CD8-positive, alpha-beta memory T cell (primary cell): Measurements from ENCODE around the gene CCDC102B. TPM values are rescaled to one million over a fixed set of nuclear protein-coding genes. Genes with fewer than 3 reads are reported as not detected.

Experiments used
- CTCF ChIA-PET: fragments of 350-600 bp; sonication (Branson Sonifier 250); formaldehyde crosslinking; loops from one replicate; lab custom pipeline; 2021; ENCODE audit warnings: antibody characterized with exemption; lab: Charles Lee
- POLR2A ChIA-PET: fragments of 350-600 bp; sonication (Branson Sonifier 250); formaldehyde crosslinking; loops from one replicate; lab custom pipeline; 2021; ENCODE audit warnings: antibody characterized with exemption; lab: Charles Lee
- DNase-seq, 5 donors: peaks; one replicate each; pipeline versions ENCODE4 v3.0.0 to v3.0.0-alpha.2; 2020 to 2022; ENCODE audit warnings: mixed read lengths in 1 of 5
- H3K27ac ChIP-seq: one replicate; pipeline ENCODE4 v1.7.0; 2013; ENCODE audit warnings: low read depth, mild to moderate bottlenecking, low read length, moderate library complexity
- H3K27me3 ChIP-seq: 2 replicates; pipeline ENCODE4 v1.7.0; 2013; ENCODE audit warnings: low read length, mild to moderate bottlenecking; ENCODE audit not compliant: insufficient read depth, poor library complexity, severe bottlenecking
- H3K36me3 ChIP-seq: 2 replicates; pipeline ENCODE4 v1.7.0; 2013; ENCODE audit warnings: mild to moderate bottlenecking, low read length, moderate library complexity; ENCODE audit not compliant: insufficient read depth
- H3K4me1 ChIP-seq: 2 replicates; pipeline ENCODE4 v1.7.0; 2013; ENCODE audit warnings: mild to moderate bottlenecking, low read length, moderate library complexity; ENCODE audit not compliant: insufficient read depth
- H3K4me3 ChIP-seq: 2 replicates; pipeline ENCODE4 v1.7.0; 2013; ENCODE audit warnings: mild to moderate bottlenecking, low read length
- H3K9me3 ChIP-seq: 2 replicates; pipeline ENCODE4 v1.7.0; 2013; ENCODE audit warnings: mild to moderate bottlenecking, low read length
- H3K27ac Mint-ChIP-seq, 8 donors: one replicate each; pipeline ENCODE4 v1.8.0; 2020 to 2021; ENCODE audit warnings: mixed read lengths in 8 of 8, mild to moderate bottlenecking in 6 of 8, inconsistent platforms in 3 of 8, moderate library complexity in 3 of 8
- H3K27me3 Mint-ChIP-seq, 2 donors: one replicate each; pipeline ENCODE4 v1.8.0; 2020 to 2021; ENCODE audit warnings: mixed read lengths in 2 of 2, mild to moderate bottlenecking in 1 of 2, moderate library complexity in 1 of 2
- H3K36me3 Mint-ChIP-seq, 3 donors: one replicate each; pipeline ENCODE4 v1.8.0; 2020 to 2021; ENCODE audit warnings: mixed read lengths in 3 of 3, inconsistent platforms in 1 of 3, mild to moderate bottlenecking in 1 of 3
- H3K4me1 Mint-ChIP-seq, 3 donors: one replicate each; pipeline ENCODE4 v1.8.0; 2020 to 2021; ENCODE audit warnings: mixed read lengths in 3 of 3, inconsistent platforms in 1 of 3, mild to moderate bottlenecking in 1 of 3
- H3K4me3 Mint-ChIP-seq, 7 donors: one replicate each; pipeline ENCODE4 v1.8.0; 2020 to 2021; ENCODE audit warnings: mixed read lengths in 7 of 7, mild to moderate bottlenecking in 6 of 7, moderate library complexity in 4 of 7, inconsistent platforms in 2 of 7
- H3K9me3 Mint-ChIP-seq, 5 donors: one replicate each; pipeline ENCODE4 v1.8.0; 2020 to 2022; ENCODE audit warnings: mixed read lengths in 5 of 5, mild to moderate bottlenecking in 3 of 5, moderate library complexity in 2 of 5, inconsistent platforms in 1 of 5
- polyA plus RNA-seq: library from polyadenylated mRNA; unstranded; fragments of 300-500 nt; fragmentation: Illumina TruSeq; gene quantifications from one replicate; pipeline ENCODE4 v1.2.3, GENCODE V29; 2021
- total RNA-seq, 2 experiments: library from RNA; stranded (reverse); gene quantifications; one replicate each; pipeline ENCODE4 v1.2.3, GENCODE V29; 2021

Gene CCDC102B
- total and polyA plus RNA-seq, 3 experiments from 2014 or later, result 0.75 to 4.7 (median 1.1) TPM

GRCh38 chr18:68922392-68922791 lies 124.5 kb downstream of the CCDC102B start:
- Histone ChIP-seq H3K9me3 (no peaks in the 10 kb centered on the region), H3K4me3 (no peak overlapping the region), H3K27ac (no peak overlapping the region), H3K36me3 (no peaks in the 10 kb centered on the region), H3K4me1 (no peaks in the 10 kb centered on the region), H3K27me3 (no peaks in the 10 kb centered on the region)
- Mint-ChIP-seq H3K9me3 (no peaks in the 10 kb centered on the region), H3K27ac (no peak overlapping the region), H3K4me3 (no peak overlapping the region), H3K4me1 (no peaks in the 10 kb centered on the region), H3K36me3 (no peaks in the 10 kb centered on the region), H3K27me3 (no peaks in the 10 kb centered on the region)
- ChIA-PET POLR2A (no interaction called here), CTCF (no interaction called here)
- DNase-seq, result no peak

GRCh38 chr18:68925268-68925667 lies 127.4 kb downstream of the CCDC102B start:
- CTCF ChIA-PET, result no interaction called here
- H3K4me3 ChIP-seq, result no peak overlapping the region
- no peaks in the 10 kb centered on the region for H3K9me3 ChIP-seq
- POLR2A ChIA-PET, result no interaction called here
- no peak for DNase-seq
- no peaks in the 10 kb centered on the region for H3K27me3 ChIP-seq
- H3K27ac Mint-ChIP-seq, result no peak overlapping the region
- no peaks in the 10 kb centered on the region for H3K4me1 ChIP-seq
- no peaks in the 10 kb centered on the region for H3K9me3 Mint-ChIP-seq
- no peak overlapping the region for H3K4me3 Mint-ChIP-seq
- no peaks in the 10 kb centered on the region for H3K27me3 Mint-ChIP-seq
- no peaks in the 10 kb centered on the region for H3K4me1 Mint-ChIP-seq
- no peaks in the 10 kb centered on the region for H3K36me3 Mint-ChIP-seq
- no peak overlapping the region for H3K27ac ChIP-seq
- no peaks in the 10 kb centered on the region for H3K36me3 ChIP-seq

GRCh38 chr18:68928762-68929675 lies 131.1 kb downstream of the CCDC102B start:
- POLR2A ChIA-PET, result no interaction called here
- no peak for DNase-seq
- Histone ChIP-seq H3K4me3 (no peak overlapping the region), H3K9me3 (no peaks in the 10 kb centered on the region), H3K27ac (no peak overlapping the region), H3K4me1 (no peaks in the 10 kb centered on the region), H3K36me3 (no peaks in the 10 kb centered on the region), H3K27me3 (no peaks in the 10 kb centered on the region)
- Mint-ChIP-seq H3K27me3 (no peaks in the 10 kb centered on the region), H3K4me1 (no peaks in the 10 kb centered on the region), H3K27ac (peak overlapping the region in 1 of 8 donors; percentile 12), H3K36me3 (no peaks in the 10 kb centered on the region), H3K9me3 (no peaks in the 10 kb centered on the region), H3K4me3 (no peak overlapping the region)
- CTCF ChIA-PET, result interaction anchor here (1.1 kb wide), 1 partner anchor 51 kb away, joined by 4 read pairs; no protein-coding TSS in a partner anchor

GRCh38 chr18:68935686-68936085 lies 137.8 kb downstream of the CCDC102B start:
- POLR2A ChIA-PET, result no interaction called here
- Mint-ChIP-seq H3K9me3 (no peaks in the 10 kb centered on the region), H3K36me3 (no peaks in the 10 kb centered on the region), H3K4me1 (no peaks in the 10 kb centered on the region), H3K4me3 (no peak overlapping the region), H3K27ac (no peak overlapping the region), H3K27me3 (no peaks in the 10 kb centered on the region)
- CTCF ChIA-PET, result no interaction called here
- H3K36me3 ChIP-seq, result no peaks in the 10 kb centered on the region
- H3K27ac ChIP-seq, result no peak overlapping the region
- no peaks in the 10 kb centered on the region for H3K27me3 ChIP-seq
- no peaks in the 10 kb centered on the region for H3K9me3 ChIP-seq
- no peak for DNase-seq
- H3K4me1 ChIP-seq, result no peaks in the 10 kb centered on the region
- H3K4me3 ChIP-seq, result no peak overlapping the region

GRCh38 chr18:68937029-68937599 lies 139.2 kb downstream of the CCDC102B start:
- Histone ChIP-seq H3K4me3 (no peak overlapping the region), H3K4me1 (no peaks in the 10 kb centered on the region), H3K9me3 (no peaks in the 10 kb centered on the region), H3K27me3 (no peaks in the 10 kb centered on the region), H3K27ac (no peak overlapping the region), H3K36me3 (no peaks in the 10 kb centered on the region)
- Mint-ChIP-seq H3K27ac (no peak overlapping the region), H3K36me3 (no peaks in the 10 kb centered on the region), H3K4me3 (no peak overlapping the region), H3K27me3 (no peaks in the 10 kb centered on the region), H3K4me1 (no peaks in the 10 kb centered on the region), H3K9me3 (no peaks in the 10 kb centered on the region)
- DNase-seq, result no peak
- CTCF ChIA-PET, result no interaction called here
- POLR2A ChIA-PET, result no interaction called here

- Mint-ChIP-seq H3K27ac (no peak overlapping the region), H3K4me3 (no peak overlapping the region), H3K27me3 (no peaks in the 10 kb centered on the region), H3K36me3 (no peaks in the 10 kb centered on the region), H3K9me3 (no peaks in the 10 kb centered on the region), H3K4me1 (no peaks in the 10 kb centered on the region)
- no peak for DNase-seq
- Histone ChIP-seq H3K27ac (no peak overlapping the region), H3K9me3 (no peaks in the 10 kb centered on the region), H3K36me3 (no peaks in the 10 kb centered on the region), H3K27me3 (no peaks in the 10 kb centered on the region), H3K4me1 (no peaks in the 10 kb centered on the region), H3K4me3 (no peak overlapping the region)
- CTCF ChIA-PET, result no interaction called here
- POLR2A ChIA-PET, result no interaction called here
Observed at GRCh38 chr18:68940039-68940438, 142.2 kb downstream of the CCDC102B start.

- DNase-seq, result no peak
- Mint-ChIP-seq H3K36me3 (no peaks in the 10 kb centered on the region), H3K4me1 (no peaks in the 10 kb centered on the region), H3K9me3 (no peaks in the 10 kb centered on the region), H3K27ac (no peak overlapping the region), H3K27me3 (no peaks in the 10 kb centered on the region), H3K4me3 (no peak overlapping the region)
- Histone ChIP-seq H3K27ac (no peak overlapping the region), H3K36me3 (no peaks in the 10 kb centered on the region), H3K4me1 (no peaks in the 10 kb centered on the region), H3K9me3 (no peaks in the 10 kb centered on the region), H3K27me3 (no peaks in the 10 kb centered on the region), H3K4me3 (no peak overlapping the region)
- CTCF ChIA-PET, result no interaction called here
- POLR2A ChIA-PET, result no interaction called here
Observed at GRCh38 chr18:68940754-68941153, 142.9 kb downstream of the CCDC102B start.

- H3K27ac Mint-ChIP-seq, result no peak overlapping the region
Observed at GRCh38 chr18:68942230-68942629, 144.3 kb downstream of the CCDC102B start.

More at GRCh38 chr18:68942230-68942629, 144.3 kb downstream of the CCDC102B start:
- Histone ChIP-seq H3K27ac (no peak overlapping the region), H3K36me3 (no peaks in the 10 kb centered on the region), H3K27me3 (no peaks in the 10 kb centered on the region), H3K4me3 (no peak overlapping the region), H3K9me3 (no peaks in the 10 kb centered on the region), H3K4me1 (no peaks in the 10 kb centered on the region)
- no peaks in the 10 kb centered on the region for H3K4me1 Mint-ChIP-seq
- DNase-seq, result no peak
- no peaks in the 10 kb centered on the region for H3K27me3 Mint-ChIP-seq
- no peaks in the 10 kb centered on the region for H3K9me3 Mint-ChIP-seq
- ChIA-PET CTCF (no interaction called here), POLR2A (no interaction called here)
- no peaks in the 10 kb centered on the region for H3K36me3 Mint-ChIP-seq
- no peak overlapping the region for H3K4me3 Mint-ChIP-seq
